ENCODE results near the gene NHSL2. TPM values are rescaled to one million over a fixed set of nuclear protein-coding genes. Genes with fewer than 3 reads are reported as not detected.
A peak's percentile ranks its signal among the peaks of the same experiment; 100 is the strongest.

The NHSL2 gene
- total RNA-seq, 2 experiments from 2014 or later = 0.21 to 0.50 TPM

DNA sequence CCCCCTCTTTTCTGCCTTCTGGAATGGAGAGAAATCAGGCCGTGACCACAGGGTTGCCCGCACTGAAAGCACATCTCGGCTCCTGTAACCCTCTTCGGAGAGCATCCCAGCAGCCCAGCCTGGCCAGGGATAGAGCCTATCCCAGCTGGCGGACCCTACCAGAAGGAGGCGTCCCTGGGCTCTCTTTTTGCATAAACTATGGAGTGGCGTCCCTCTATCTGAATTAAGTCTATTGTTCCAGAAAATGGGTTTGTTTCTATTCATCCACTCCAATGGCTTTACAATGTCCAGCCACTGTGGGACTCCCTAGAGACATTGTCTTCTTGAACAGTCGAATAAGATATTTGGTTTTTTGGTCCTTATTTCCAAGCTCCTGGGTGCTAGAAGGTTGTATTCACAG lies 689 bp upstream of the NHSL2 start:
- intact Hi-C loops (cut with DNase I, micrococcal nuclease) = no loop called here
- H3K27me3 Mint-ChIP-seq = peaks cover 39% of the 10 kb centered on the region
- no peak overlapping the region for H3K4me3 Mint-ChIP-seq
- H3K4me1 Mint-ChIP-seq = no peaks in the 10 kb centered on the region
- POLR2A ChIA-PET = interaction anchor here (0.6 to 0.7 kb wide), 2 partner anchors 58 to 1767 kb away, joined by 5 read pairs; no protein-coding TSS in a partner anchor
- CTCF ChIA-PET = interaction anchor here (1.0 to 1.6 kb wide), 2 partner anchors 148 to 217 kb away, joined by 3 to 8 read pairs; no protein-coding TSS in a partner anchor
- H3K9me3 Mint-ChIP-seq (ENCODE audit: low read depth) = no peaks in the 10 kb centered on the region
- ATAC-seq = no peak
- H3K36me3 Mint-ChIP-seq (ENCODE audit: low read depth) = no peaks in the 10 kb centered on the region
- H3K27ac Mint-ChIP-seq = no peak overlapping the region
- peak; percentile 4 for DNase-seq

DNA sequence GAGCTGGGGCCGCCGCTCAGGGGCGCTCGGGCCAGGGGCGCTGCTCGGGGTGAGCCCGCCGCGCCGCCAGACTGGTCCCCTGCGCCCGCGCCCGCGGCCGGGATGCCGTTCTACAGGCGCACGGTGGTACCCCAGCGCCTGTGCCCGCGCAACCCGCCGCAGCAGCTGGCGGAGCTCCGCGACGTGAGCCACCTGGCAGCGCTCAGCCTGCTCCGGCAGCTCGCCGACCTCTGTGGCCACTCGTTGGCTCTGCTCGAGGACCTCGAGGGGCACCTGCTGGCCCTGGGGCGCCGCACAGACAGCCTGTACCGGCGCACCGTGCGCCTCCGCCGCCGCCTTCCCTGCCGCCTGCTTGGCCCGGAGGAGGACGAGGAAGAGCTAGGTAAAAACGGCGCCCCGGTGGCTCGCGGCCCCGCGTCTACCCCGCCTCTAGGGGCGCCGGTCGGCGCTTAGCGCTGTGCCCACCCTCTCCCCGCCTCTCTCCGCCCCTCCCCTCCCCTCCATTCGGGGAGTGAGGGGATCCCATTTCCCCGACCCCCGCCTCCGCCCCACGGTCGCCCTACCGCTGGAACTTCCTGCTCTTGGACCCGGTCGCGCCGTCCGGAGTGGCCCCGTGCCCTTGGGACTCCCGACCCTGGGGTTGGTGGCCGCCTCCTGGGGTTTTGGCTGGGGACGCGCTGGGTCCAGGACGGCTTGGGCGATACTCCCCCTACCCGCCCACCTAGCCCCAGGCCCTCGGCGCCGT lies 513 bp downstream of the NHSL2 start:
- peak; percentile 57 for DNase-seq

DNA sequence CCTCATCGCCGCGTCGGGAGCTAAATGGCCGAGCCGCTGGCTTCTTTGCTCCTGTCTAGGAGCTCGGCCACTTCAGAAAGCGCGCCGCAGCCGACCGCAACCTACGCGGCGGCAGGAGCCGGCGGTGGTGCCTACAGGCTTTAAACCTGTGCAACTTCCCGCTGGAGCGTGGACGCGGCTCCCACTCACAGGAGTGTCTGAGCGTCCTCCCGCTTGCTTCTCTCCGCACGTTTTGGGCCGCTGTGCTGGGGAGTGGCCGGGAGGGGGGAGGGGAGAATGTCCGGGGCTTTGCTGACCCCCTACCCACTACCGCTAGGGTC lies 1.0 kb downstream of the NHSL2 start:
- CTCF ChIA-PET = interaction anchor here (0.5 to 1.6 kb wide), 4 partner anchors 14 to 226 kb away, joined by 3 to 8 read pairs (median 4); no protein-coding TSS in a partner anchor
- Mint-ChIP-seq H3K27ac (no peak overlapping the region), H3K27me3 (peaks cover 37% of the 10 kb centered on the region), H3K4me1 (no peaks in the 10 kb centered on the region), H3K9me3 (ENCODE audit: low read depth) (no peaks in the 10 kb centered on the region), H3K36me3 (ENCODE audit: low read depth) (no peaks in the 10 kb centered on the region), H3K4me3 (no peak overlapping the region)
- POLR2A ChIA-PET = no interaction called here
- DNase-seq = peak; percentile 10
- ATAC-seq = no peak
- intact Hi-C loops (cut with DNase I, micrococcal nuclease) = no loop called here

More for the DNA sequence above, 513 bp downstream of the NHSL2 start:
- ChIA-PET CTCF (interaction anchor here (0.5 to 1.6 kb wide), 5 partner anchors 15 to 227 kb away, joined by 3 to 8 read pairs (median 3); no protein-coding TSS in a partner anchor), POLR2A (no interaction called here)
- peak; percentile 76 for ATAC-seq
- Mint-ChIP-seq H3K4me3 (no peak overlapping the region), H3K36me3 (ENCODE audit: low read depth) (no peaks in the 10 kb centered on the region), H3K27me3 (peaks cover 37% of the 10 kb centered on the region), H3K9me3 (ENCODE audit: low read depth) (no peaks in the 10 kb centered on the region), H3K27ac (no peak overlapping the region), H3K4me1 (no peaks in the 10 kb centered on the region)
- intact Hi-C loops (cut with DNase I, micrococcal nuclease) = no loop called here

DNA sequence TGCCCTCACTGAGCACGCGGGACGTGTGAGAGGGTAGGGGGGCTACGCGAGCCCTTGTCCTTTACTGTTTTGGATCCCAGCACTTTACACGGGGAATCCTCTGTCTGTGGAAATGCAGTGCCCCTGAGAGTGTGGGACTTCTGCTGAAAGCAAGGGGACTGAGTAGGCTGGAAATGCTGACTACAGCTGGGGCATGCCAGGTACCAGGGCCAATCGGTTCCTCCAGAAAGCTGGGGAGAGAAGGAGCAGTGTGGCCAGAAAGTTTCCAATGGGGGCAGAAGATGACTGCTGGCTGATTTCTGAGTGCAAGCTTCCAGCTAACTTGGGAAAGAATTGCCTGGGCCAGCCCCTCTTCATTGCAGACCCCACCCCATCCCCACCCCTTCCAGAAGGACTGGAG lies 1.5 kb downstream of the NHSL2 start:
- peaks cover 37% of the 10 kb centered on the region for H3K27me3 Mint-ChIP-seq
- CTCF ChIA-PET = interaction anchor here (0.5 kb wide), 1 partner anchor 226 kb away, joined by 3 read pairs; no protein-coding TSS in a partner anchor

DNA sequence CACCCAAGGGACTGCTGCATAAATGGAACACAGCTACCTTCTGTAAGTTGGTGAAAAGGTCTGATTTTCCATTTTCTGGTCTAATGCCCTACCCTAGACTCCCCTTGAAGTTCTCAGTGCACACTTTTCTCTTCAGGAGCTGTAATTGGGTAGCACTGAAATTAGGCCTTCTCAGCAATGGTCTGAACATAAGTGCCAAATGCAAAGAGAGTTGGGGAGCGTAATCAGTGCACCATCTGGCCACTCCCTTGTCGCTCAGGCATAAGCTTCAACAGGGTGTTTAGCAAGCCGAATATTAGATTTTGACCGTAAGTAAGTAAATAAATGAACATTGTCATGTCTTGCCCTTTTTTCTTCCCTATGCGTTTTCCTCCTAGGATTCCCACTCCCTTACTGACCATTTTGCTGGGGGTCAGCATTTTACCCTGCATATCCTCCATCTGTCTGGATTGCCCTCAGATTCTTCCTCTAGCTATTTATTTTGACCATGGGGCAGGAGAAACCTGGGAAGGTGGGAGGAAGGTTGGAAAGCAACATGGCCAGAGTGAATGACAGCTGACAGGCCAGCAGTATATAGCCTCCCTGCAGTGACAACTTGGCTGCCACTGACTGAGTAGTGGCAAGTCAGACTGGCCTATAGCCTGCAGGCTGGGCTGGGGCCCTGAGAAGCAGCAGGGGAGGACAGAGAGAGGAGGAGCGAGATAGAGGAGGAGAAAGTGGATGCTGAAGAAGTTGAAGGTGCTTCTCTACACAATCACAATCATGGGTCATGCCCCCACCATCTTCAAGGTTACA lies 2.7 kb downstream of the NHSL2 start:
- DNase-seq (no peak), ATAC-seq (no peak)
- Mint-ChIP-seq H3K27ac (no peak overlapping the region), H3K27me3 (peaks cover 31% of the 10 kb centered on the region), H3K9me3 (ENCODE audit: low read depth) (no peaks in the 10 kb centered on the region), H3K36me3 (ENCODE audit: low read depth) (no peaks in the 10 kb centered on the region), H3K4me3 (no peak overlapping the region), H3K4me1 (no peaks in the 10 kb centered on the region)
- intact Hi-C loops (cut with DNase I, micrococcal nuclease) = no loop called here
- CTCF ChIA-PET = interaction anchor here (0.7 kb wide), 1 partner anchor 13 kb away, joined by 3 read pairs; no protein-coding TSS in a partner anchor
- POLR2A ChIA-PET = no interaction called here

More for the DNA sequence above, 1.5 kb downstream of the NHSL2 start:
- Mint-ChIP-seq H3K9me3 (ENCODE audit: low read depth) (no peaks in the 10 kb centered on the region), H3K36me3 (ENCODE audit: low read depth) (no peaks in the 10 kb centered on the region), H3K27ac (no peak overlapping the region), H3K4me3 (no peak overlapping the region), H3K4me1 (no peaks in the 10 kb centered on the region)
- POLR2A ChIA-PET = interaction anchor here (0.6 kb wide), 1 partner anchor 33 kb away, joined by 3 read pairs; no protein-coding TSS in a partner anchor
- DNase-seq (peak; percentile 3), ATAC-seq (no peak)
- intact Hi-C loops (cut with DNase I, micrococcal nuclease) = no loop called here

DNA sequence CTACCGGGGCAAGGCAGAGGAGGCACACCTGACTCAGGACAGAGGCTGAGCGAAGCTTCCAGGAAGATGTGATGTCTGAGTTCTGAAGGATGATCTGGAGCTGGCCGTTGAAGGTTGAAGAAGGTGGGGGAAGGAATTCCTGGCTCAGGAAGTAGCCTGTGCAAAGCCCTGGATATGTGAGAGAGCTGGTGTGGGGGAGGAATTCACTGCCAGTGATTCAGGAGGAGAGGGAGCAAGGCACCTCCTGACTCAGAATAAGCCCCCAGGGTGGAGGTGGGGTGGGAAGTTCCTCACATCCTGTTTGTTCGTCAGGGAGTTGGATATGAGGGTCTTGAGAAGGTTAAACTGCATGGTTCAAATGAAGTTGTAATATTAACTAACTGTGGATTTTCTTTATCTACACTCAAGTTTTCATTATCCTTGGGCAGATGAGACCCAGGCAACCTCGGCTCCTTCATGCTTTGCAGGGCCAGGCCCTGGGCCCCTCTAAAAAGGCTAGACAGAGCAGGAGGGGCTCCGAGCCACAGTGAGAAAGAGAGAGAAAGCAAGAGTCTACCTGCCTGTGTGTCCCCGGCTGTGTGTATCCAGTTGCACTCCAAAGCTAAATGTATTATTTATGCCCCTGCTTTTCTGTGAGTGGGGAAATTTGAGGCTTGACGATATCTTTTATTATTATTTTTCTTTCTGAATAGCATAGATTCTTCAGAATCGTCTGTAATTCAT lies 7.1 kb downstream of the NHSL2 start:
- intact Hi-C loops (cut with DNase I, micrococcal nuclease) = no loop called here
- H3K4me3 Mint-ChIP-seq = no peak overlapping the region
- H3K9me3 Mint-ChIP-seq (ENCODE audit: low read depth) = no peaks in the 10 kb centered on the region
- H3K4me1 Mint-ChIP-seq = no peaks in the 10 kb centered on the region
- CTCF ChIA-PET = no interaction called here
- ATAC-seq (no peak), DNase-seq (no peak)
- no peaks in the 10 kb centered on the region for H3K36me3 Mint-ChIP-seq (ENCODE audit: low read depth)
- H3K27me3 Mint-ChIP-seq = peaks cover 20% of the 10 kb centered on the region
- POLR2A ChIA-PET = no interaction called here
- no peak overlapping the region for H3K27ac Mint-ChIP-seq

DNA sequence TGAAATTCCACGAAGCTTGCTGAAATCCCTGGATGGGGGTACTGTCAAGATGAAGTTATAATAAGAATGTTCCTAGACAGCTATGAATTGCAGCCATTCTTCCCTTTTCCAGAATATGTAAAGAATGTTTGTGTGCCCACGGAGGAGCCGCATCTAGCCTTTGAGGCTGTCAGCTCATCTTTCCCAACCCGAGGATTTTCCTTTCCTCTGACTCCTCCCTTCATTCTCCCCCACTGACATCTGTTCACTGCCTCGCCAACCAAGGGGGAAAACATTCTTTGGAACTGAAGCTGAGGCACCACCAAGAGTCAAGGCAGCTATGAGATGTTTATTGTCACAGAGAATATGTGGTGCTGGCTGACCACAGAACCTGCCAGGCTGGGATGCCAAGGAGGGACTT lies 8.8 kb downstream of the NHSL2 start:
- no peaks in the 10 kb centered on the region for H3K9me3 Mint-ChIP-seq (ENCODE audit: low read depth)
- no peak overlapping the region for H3K4me3 Mint-ChIP-seq
- H3K27me3 Mint-ChIP-seq = peaks cover 7% of the 10 kb centered on the region
- no peak overlapping the region for H3K27ac Mint-ChIP-seq
- H3K36me3 Mint-ChIP-seq (ENCODE audit: low read depth) = no peaks in the 10 kb centered on the region
- H3K4me1 Mint-ChIP-seq = no peaks in the 10 kb centered on the region
- intact Hi-C loops (cut with DNase I, micrococcal nuclease) = no loop called here
- ChIA-PET POLR2A (no interaction called here), CTCF (interaction anchor here (0.5 to 0.7 kb wide), 2 partner anchors 28 to 49 kb away, joined by 3 to 4 read pairs; no protein-coding TSS in a partner anchor)
- ATAC-seq (no peak), DNase-seq (no peak)

DNA sequence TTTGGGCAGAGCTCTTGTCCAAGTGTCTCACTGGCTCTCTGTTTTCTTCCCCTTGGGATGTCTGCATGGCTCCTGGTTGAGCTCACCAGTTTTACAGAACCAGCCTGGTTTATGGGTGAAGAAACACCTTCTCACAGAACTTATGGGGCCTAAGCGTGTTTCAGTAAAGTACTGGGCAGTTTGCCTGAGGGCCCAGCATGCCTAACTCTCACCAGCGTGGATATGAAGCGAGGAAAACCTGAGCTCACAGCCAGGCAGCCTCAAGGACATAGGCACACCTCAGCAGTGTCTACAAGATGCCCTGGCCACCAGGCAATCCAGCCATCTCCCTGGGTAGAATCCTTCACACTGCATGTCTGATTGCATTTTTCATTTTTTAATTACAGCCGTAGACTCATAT lies 9.2 kb downstream of the NHSL2 start:
- DNase-seq = no peak
- H3K27ac Mint-ChIP-seq = no peak overlapping the region
- ATAC-seq = no peak
- H3K36me3 Mint-ChIP-seq (ENCODE audit: low read depth) = no peaks in the 10 kb centered on the region
- H3K4me1 Mint-ChIP-seq = no peaks in the 10 kb centered on the region
- H3K4me3 Mint-ChIP-seq = no peak overlapping the region
- CTCF ChIA-PET = interaction anchor here (0.5 to 0.7 kb wide), 2 partner anchors 28 to 48 kb away, joined by 3 to 4 read pairs; no protein-coding TSS in a partner anchor
- peaks cover 6% of the 10 kb centered on the region for H3K27me3 Mint-ChIP-seq
- no peaks in the 10 kb centered on the region for H3K9me3 Mint-ChIP-seq (ENCODE audit: low read depth)
- POLR2A ChIA-PET = no interaction called here
- intact Hi-C loops (cut with DNase I, micrococcal nuclease) = no loop called here

DNA sequence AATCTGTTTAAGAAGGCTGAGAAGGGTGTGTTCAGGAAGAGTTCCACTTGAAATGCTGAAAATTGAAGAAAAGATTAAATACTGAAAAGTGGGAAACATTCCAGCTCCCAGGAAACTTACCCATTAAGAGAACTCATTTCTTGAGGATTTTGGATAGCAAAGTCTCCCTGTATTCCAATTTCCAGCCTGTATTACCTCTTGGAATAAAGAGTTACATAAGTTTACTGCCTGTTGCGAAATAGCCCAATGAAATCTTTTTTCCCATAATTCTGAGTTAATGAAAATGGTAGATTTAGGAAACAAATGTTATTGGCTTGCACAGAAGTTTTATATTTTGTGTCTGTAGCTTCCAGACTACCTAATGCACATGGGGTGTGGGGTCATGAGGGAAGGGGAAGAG lies 12.0 kb downstream of the NHSL2 start:
- Mint-ChIP-seq H3K27ac (no peak overlapping the region), H3K9me3 (ENCODE audit: low read depth) (no peaks in the 10 kb centered on the region), H3K4me1 (no peaks in the 10 kb centered on the region), H3K36me3 (ENCODE audit: low read depth) (no peaks in the 10 kb centered on the region), H3K27me3 (no peaks in the 10 kb centered on the region), H3K4me3 (no peak overlapping the region)
- POLR2A ChIA-PET = no interaction called here
- DNase-seq (no peak), ATAC-seq (no peak)
- intact Hi-C loops (cut with DNase I, micrococcal nuclease) = no loop called here
- CTCF ChIA-PET = no interaction called here

DNA sequence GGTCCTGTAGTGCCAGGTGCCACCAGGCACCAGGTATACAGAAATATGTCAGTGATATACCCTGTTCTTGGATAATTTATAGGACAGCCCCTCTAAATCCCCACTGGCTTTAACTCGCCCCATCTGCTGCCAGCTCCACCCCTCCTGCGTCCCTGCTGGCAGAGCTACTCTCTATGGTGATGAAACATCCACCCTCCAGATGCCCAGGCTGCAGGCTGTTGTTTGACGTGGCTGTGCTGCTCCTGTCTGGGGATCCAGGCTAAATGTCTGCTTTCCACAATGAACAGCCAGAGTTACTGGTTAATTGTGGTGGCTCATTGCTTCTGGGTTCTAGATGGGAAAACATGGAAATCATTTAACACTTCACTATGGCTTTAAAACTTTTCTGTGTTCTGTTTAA lies 12.9 kb downstream of the NHSL2 start:
- intact Hi-C loops (cut with DNase I, micrococcal nuclease) = no loop called here
- ChIA-PET CTCF (no interaction called here), POLR2A (no interaction called here)
- Mint-ChIP-seq H3K36me3 (ENCODE audit: low read depth) (no peaks in the 10 kb centered on the region), H3K9me3 (ENCODE audit: low read depth) (no peaks in the 10 kb centered on the region), H3K27me3 (no peaks in the 10 kb centered on the region), H3K27ac (no peak overlapping the region), H3K4me1 (no peaks in the 10 kb centered on the region), H3K4me3 (no peak overlapping the region)
- DNase-seq (no peak), ATAC-seq (no peak)

DNA sequence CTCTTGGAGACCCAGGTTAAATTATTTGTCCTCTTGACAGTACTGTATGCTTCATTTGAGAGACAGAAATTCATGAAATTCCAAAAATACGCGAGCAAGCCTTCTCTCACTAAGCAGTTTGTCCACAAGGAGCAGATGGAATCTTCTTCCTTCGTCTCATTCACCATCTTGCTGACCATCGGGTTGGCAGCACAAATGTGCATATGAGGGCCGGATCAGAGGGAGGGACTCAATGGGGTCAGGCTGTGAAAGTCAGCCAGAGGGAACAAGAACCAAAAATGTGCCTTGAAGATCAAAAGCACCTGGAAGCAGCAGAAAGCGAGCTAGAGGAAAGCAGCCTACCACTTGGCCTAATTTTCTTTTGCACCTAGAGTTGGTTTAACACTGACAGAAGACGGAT lies 16.4 kb downstream of the NHSL2 start:
- H3K4me1 Mint-ChIP-seq = no peaks in the 10 kb centered on the region
- no peak overlapping the region for H3K4me3 Mint-ChIP-seq
- peaks cover under 1% of the 10 kb centered on the region for H3K27me3 Mint-ChIP-seq
- no peaks in the 10 kb centered on the region for H3K36me3 Mint-ChIP-seq (ENCODE audit: low read depth)
- no peaks in the 10 kb centered on the region for H3K9me3 Mint-ChIP-seq (ENCODE audit: low read depth)
- intact Hi-C loops (cut with DNase I, micrococcal nuclease) = no loop called here
- ChIA-PET POLR2A (no interaction called here), CTCF (no interaction called here)
- DNase-seq (no peak), ATAC-seq (no peak)
- no peak overlapping the region for H3K27ac Mint-ChIP-seq
